HEK293 (cell line): ENCODE results near the gene COL17A1.

Experiments used
- CTCF ChIA-PET: fragments of 350-600 bp; formaldehyde crosslinking; extraction: SDS; loops from one replicate; lab custom pipeline; 2021; ENCODE audit warnings: antibody characterized with exemption; lab: Yijun Ruan, JAX
- POLR2A ChIA-PET: fragments of 300-600 bp; formaldehyde crosslinking; extraction: SDS; loops from one replicate; lab custom pipeline; 2020; ENCODE audit warnings: antibody characterized with exemption, inconsistent platforms; lab: Yijun Ruan, JAX
- H3K27ac ChIP-seq: fragments of 200-500 bp; sonication (Bioruptor generic); 2 replicates; pipeline ENCODE4 v1.5.1; 2014; ENCODE audit warnings: low read depth, low read length, control low read depth, inconsistent platforms; ENCODE audit errors: extremely low read depth
- H3K36me3 ChIP-seq, 2 experiments: fragments of 200-500 bp in 1 of 2; sonication (Bioruptor generic) in 1 of 2; 1 replicate in 1 of 2; 2 replicates in 1 of 2; pipeline ENCODE4 v1.5.1; 2014 to 2017; ENCODE audit warnings: inconsistent platforms in 2 of 2, low read length in 2 of 2; ENCODE audit not compliant: control insufficient read depth in 2 of 2, insufficient read depth in 1 of 2
- H3K4me1 ChIP-seq: fragments of 200-500 bp; sonication (Bioruptor generic); 2 replicates; pipeline ENCODE4 v1.5.1; 2014; ENCODE audit warnings: mild to moderate bottlenecking, low read length, inconsistent platforms; ENCODE audit not compliant: control insufficient read depth, insufficient read depth
- H3K4me3 ChIP-seq: 2 replicates; pipeline ENCODE4 v1.5.1; 2011; ENCODE audit warnings: low read depth, mild to moderate bottlenecking, control low read depth, low read length, moderate library complexity
- H3K9me3 ChIP-seq: fragments of 200-500 bp; sonication (Bioruptor generic); 2 replicates; pipeline ENCODE4 v1.5.1; 2014; ENCODE audit warnings: low read depth, low read length, inconsistent platforms; ENCODE audit not compliant: control insufficient read depth, insufficient read depth
- GFI1B ChIP-seq: fragments of 450-650 bp; formaldehyde crosslinking; IDR thresholded peaks from 2 replicates; pipeline ENCODE4 v1.5.1; 2016; ENCODE audit warnings: missing biosample characterization, missing genetic modification characterization
- IKZF3 ChIP-seq: fragments of 450-650 bp; IDR thresholded peaks from 2 replicates; pipeline ENCODE4 v1.5.0; 2018; ENCODE audit warnings: missing biosample characterization, mild to moderate bottlenecking, missing genetic modification characterization, moderate library complexity
- KLF8 ChIP-seq: fragments of 450-650 bp; formaldehyde crosslinking; IDR thresholded peaks from 2 replicates; pipeline ENCODE4 v1.5.1; 2016; ENCODE audit warnings: missing biosample characterization, missing genetic modification characterization
- SCRT2 ChIP-seq: fragments of 450-650 bp; formaldehyde crosslinking; IDR thresholded peaks from 2 replicates; pipeline ENCODE4 v1.5.1; 2016; ENCODE audit warnings: missing biosample characterization, missing genetic modification characterization
- SP2 ChIP-seq: fragments of 450-650 bp; formaldehyde crosslinking; IDR thresholded peaks from 2 replicates; pipeline ENCODE4 v1.5.1; 2016; ENCODE audit warnings: missing biosample characterization, missing genetic modification characterization
- ZBTB10 ChIP-seq: fragments of 450-650 bp; formaldehyde crosslinking; IDR thresholded peaks from 2 replicates; pipeline ENCODE4 v1.5.1; 2016; ENCODE audit warnings: missing biosample characterization, missing genetic modification characterization
- ZFP3 ChIP-seq: fragments of 450-650 bp; formaldehyde crosslinking; IDR thresholded peaks from 2 replicates; pipeline ENCODE4 v1.5.1; 2016; ENCODE audit warnings: low read depth, missing biosample characterization, missing genetic modification characterization
- ZNF148 ChIP-seq: fragments of 450-650 bp; formaldehyde crosslinking; IDR thresholded peaks from 2 replicates; pipeline ENCODE4 v1.5.0; 2017; ENCODE audit warnings: missing biosample characterization, missing genetic modification characterization, borderline replicate concordance
- ZNF239 ChIP-seq: fragments of 450-650 bp; formaldehyde crosslinking; IDR thresholded peaks from 2 replicates; pipeline ENCODE4 v1.5.1; 2016; ENCODE audit warnings: missing biosample characterization, missing genetic modification characterization
- ZNF335 ChIP-seq: fragments of 450-650 bp; formaldehyde crosslinking; conservative IDR thresholded peaks from 2 replicates; pipeline ENCODE4 v1.5.1; 2016; ENCODE audit warnings: missing biosample characterization, missing genetic modification characterization
- ZNF416 ChIP-seq: fragments of 450-650 bp; formaldehyde crosslinking; IDR thresholded peaks from 2 replicates; pipeline ENCODE4 v1.5.1; 2016; ENCODE audit warnings: missing biosample characterization, missing genetic modification characterization
- ZNF426 ChIP-seq: fragments of 450-650 bp; formaldehyde crosslinking; IDR thresholded peaks from 2 replicates; pipeline ENCODE4 v1.5.1; 2017; ENCODE audit warnings: missing biosample characterization, missing genetic modification characterization, mild to moderate bottlenecking, inconsistent platforms, moderate library complexity
- ZNF518A ChIP-seq: fragments of 450-650 bp; formaldehyde crosslinking; conservative IDR thresholded peaks from 2 replicates; pipeline ENCODE4 v1.5.1; 2016; ENCODE audit warnings: low read depth, missing biosample characterization, missing genetic modification characterization
- ZNF654 ChIP-seq: fragments of 450-650 bp; formaldehyde crosslinking; IDR thresholded peaks from 2 replicates; pipeline ENCODE4 v1.5.1; 2016; ENCODE audit warnings: low read depth, missing biosample characterization, missing genetic modification characterization
- ZNF660 ChIP-seq: fragments of 450-650 bp; IDR thresholded peaks from 2 replicates; pipeline ENCODE4 v1.5.1; 2018; ENCODE audit warnings: missing biosample characterization, mild to moderate bottlenecking, missing genetic modification characterization
- ZNF664 ChIP-seq: fragments of 450-650 bp; formaldehyde crosslinking; IDR thresholded peaks from 2 replicates; pipeline ENCODE4 v1.5.1; 2016; ENCODE audit warnings: missing biosample characterization, missing genetic modification characterization
- ZNF677 ChIP-seq: fragments of 450-650 bp; IDR thresholded peaks from 2 replicates; pipeline ENCODE4 v1.5.0; 2018; ENCODE audit warnings: missing biosample characterization, mild to moderate bottlenecking, missing genetic modification characterization, moderate library complexity
- ZSCAN30 ChIP-seq: fragments of 450-650 bp; IDR thresholded peaks from 2 replicates; pipeline ENCODE4 v1.5.1; 2018; ENCODE audit warnings: missing biosample characterization, mild to moderate bottlenecking, missing genetic modification characterization, moderate library complexity
- ZSCAN4 ChIP-seq: fragments of 450-650 bp; formaldehyde crosslinking; IDR thresholded peaks from 2 replicates; pipeline ENCODE4 v1.5.1; 2017; ENCODE audit warnings: missing biosample characterization, missing genetic modification characterization

The COL17A1 gene

GRCh38 chr10:104120903-104121484 is 35.3 kb upstream of the COL17A1 start (continued):
- TF ChIP-seq ZNF518A (0 out of 2 replicates have a peak, but pooled peaks have one; percentile 16), ZNF239 (tag by site-specific recombination) (no peak), ZNF654 (tag by site-specific recombination) (0 out of 2 replicates have a peak, but pooled peaks have one; percentile 1), SCRT2 (tag by site-specific recombination) (no peak), ZNF660 (0 out of 2 replicates have a peak, but pooled peaks have one; percentile 6), GFI1B (0 out of 2 replicates have a peak, but pooled peaks have one; percentile 43), ZBTB10 (tag by site-specific recombination) (peak; percentile 72), ZNF335 (tag by site-specific recombination) (peak; percentile 94), ZSCAN30 (tag by site-specific recombination) (peak; percentile 11; the same call in 1 of the 2 replicates), ZNF148 (no peak), ZNF416 (tag by site-specific recombination) (no peak), ZNF664 (tag by site-specific recombination) (peak; percentile 38; the same call in 1 of the 2 replicates), IKZF3 (0 out of 2 replicates have a peak, but pooled peaks have one; percentile 40)

GRCh38 chr10:104120512-104120902 is 34.8 kb upstream of the COL17A1 start:
- no peaks in the 10 kb centered on the region for H3K9me3 ChIP-seq
- ChIA-PET CTCF (interaction anchor here (0.6 to 2.2 kb wide), 13 partner anchors 7 to 540 kb away, joined by 3 to 10 read pairs (median 3); no protein-coding TSS in a partner anchor), POLR2A (interaction anchor here (0.6 to 1.5 kb wide), 9 partner anchors 21 to 339 kb away, joined by 3 to 5 read pairs (median 4); no protein-coding TSS in a partner anchor)
- H3K36me3 ChIP-seq: peaks cover 3 to 5% of the 10 kb centered on the region in 2 experiments; a peak in 1 of 3 replicates
- H3K4me3 ChIP-seq: peak overlapping the region; percentile 56; the same call in 1 of the 2 replicates
- peak overlapping the region; percentile 92; the same call in 1 of the 2 replicates for H3K27ac ChIP-seq
- H3K4me1 ChIP-seq: peaks cover 4% of the 10 kb centered on the region
- TF ChIP-seq SP2 (tag by site-specific recombination): no peak
- TF ChIP-seq KLF8 (tag by site-specific recombination): no peak
- TF ChIP-seq ZSCAN4: no peak
- TF ChIP-seq ZFP3: no peak
- no peak for TF ChIP-seq ZNF677 (tag by site-specific recombination)
- TF ChIP-seq ZNF426: no peak
- TF ChIP-seq ZNF518A: no peak
